ENCODE results near the gene ATP5F1D.

GRCh38 chr19:1274852-1275259 lies 33.3 kb downstream of the ATP5F1D start:
- TF ChIP-seq, protein P1, sequence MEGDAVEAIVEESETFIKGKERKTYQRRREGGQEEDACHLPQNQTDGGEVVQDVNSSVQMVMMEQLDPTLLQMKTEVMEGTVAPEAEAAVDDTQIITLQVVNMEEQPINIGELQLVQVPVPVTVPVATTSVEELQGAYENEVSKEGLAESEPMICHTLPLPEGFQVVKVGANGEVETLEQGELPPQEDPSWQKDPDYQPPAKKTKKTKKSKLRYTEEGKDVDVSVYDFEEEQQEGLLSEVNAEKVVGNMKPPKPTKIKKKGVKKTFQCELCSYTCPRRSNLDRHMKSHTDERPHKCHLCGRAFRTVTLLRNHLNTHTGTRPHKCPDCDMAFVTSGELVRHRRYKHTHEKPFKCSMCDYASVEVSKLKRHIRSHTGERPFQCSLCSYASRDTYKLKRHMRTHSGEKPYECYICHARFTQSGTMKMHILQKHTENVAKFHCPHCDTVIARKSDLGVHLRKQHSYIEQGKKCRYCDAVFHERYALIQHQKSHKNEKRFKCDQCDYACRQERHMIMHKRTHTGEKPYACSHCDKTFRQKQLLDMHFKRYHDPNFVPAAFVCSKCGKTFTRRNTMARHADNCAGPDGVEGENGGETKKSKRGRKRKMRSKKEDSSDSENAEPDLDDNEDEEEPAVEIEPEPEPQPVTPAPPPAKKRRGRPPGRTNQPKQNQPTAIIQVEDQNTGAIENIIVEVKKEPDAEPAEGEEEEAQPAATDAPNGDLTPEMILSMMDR (IDR thresholded peaks at IDR 0.05; ENCODE audit: low read depth, low read length): no peak
- TF ChIP-seq, protein P2, sequence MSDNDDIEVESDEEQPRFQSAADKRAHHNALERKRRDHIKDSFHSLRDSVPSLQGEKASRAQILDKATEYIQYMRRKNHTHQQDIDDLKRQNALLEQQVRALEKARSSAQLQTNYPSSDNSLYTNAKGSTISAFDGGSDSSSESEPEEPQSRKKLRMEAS (IDR thresholded peaks at IDR 0.05; ENCODE audit: low read depth, low read length): no peak

All from NB4 (cell line).